OCI-LY7 (cell line): ENCODE data around the gene NDUFA12. TPM values are rescaled to one million over a fixed set of nuclear protein-coding genes. Genes with fewer than 3 reads are reported as not detected.

Source experiments
- BruUV-seq: library from RNA; stranded (reverse); fragments of 400-500 nt; replicated peaks from 2 replicates; lab custom pipeline; 2021; lab: Mats Ljungman, UMichigan
- CTCF ChIA-PET: fragments of 300-600 bp; sonication (Branson Sonifier 250); formaldehyde crosslinking; loops from one replicate; lab custom pipeline; 2022; ENCODE audit warnings: antibody characterized with exemption; ENCODE audit not compliant: unreplicated experiment; lab: Charles Lee
- POLR2A ChIA-PET: fragments of 300-600 bp; sonication (Branson Sonifier 250); formaldehyde crosslinking; loops from one replicate; lab custom pipeline; 2022; ENCODE audit warnings: antibody characterized with exemption; lab: Charles Lee
- DNase-seq: peaks from one replicate; pipeline ENCODE4 v3.0.0-alpha.2; 2015; ENCODE audit warnings: low spot score
- H2AFZ ChIP-seq: fragments of 200-600 bp; sonication (generic), shearing (Covaris generic); 2 replicates; pipeline ENCODE4 v1.6.1; 2014; ENCODE audit warnings: mild to moderate bottlenecking, antibody characterized with exemption, low read length, moderate library complexity
- H3K27ac ChIP-seq: fragments of 200-600 bp; sonication (generic); 2 replicates; pipeline ENCODE4 v1.5.1; 2014; ENCODE audit warnings: mixed run types, low read depth, mild to moderate bottlenecking, moderate library complexity, low read length, inconsistent platforms; ENCODE audit not compliant: poor library complexity, severe bottlenecking
- H3K36me3 ChIP-seq: fragments of 200-600 bp; sonication (generic); 2 replicates; pipeline ENCODE4 v1.6.1; 2014; ENCODE audit warnings: mild to moderate bottlenecking, antibody characterized with exemption, low read length, moderate library complexity, mixed read lengths; ENCODE audit not compliant: insufficient read depth
- H3K4me1 ChIP-seq: fragments of 200-600 bp; sonication (generic); 2 replicates; pipeline ENCODE4 v1.5.1; 2014; ENCODE audit warnings: mild to moderate bottlenecking, low read length; ENCODE audit not compliant: insufficient read depth, poor library complexity, severe bottlenecking
- H3K4me2 ChIP-seq: fragments of 200-600 bp; sonication (generic); 2 replicates; pipeline ENCODE4 v1.6.1; 2014; ENCODE audit warnings: mild to moderate bottlenecking, low read length
- H3K4me3 ChIP-seq: fragments of 200-600 bp; sonication (generic); 2 replicates; pipeline ENCODE4 v1.5.1; 2014; ENCODE audit warnings: mild to moderate bottlenecking, low read depth, low read length; ENCODE audit not compliant: poor library complexity, severe bottlenecking
- H3K79me2 ChIP-seq: fragments of 200-600 bp; sonication (generic); 2 replicates; pipeline ENCODE4 v1.6.1; 2016; ENCODE audit warnings: low read depth, mild to moderate bottlenecking, low read length, moderate library complexity, mixed read lengths; ENCODE audit not compliant: insufficient read depth
- H3K9me2 ChIP-seq: fragments of 200-600 bp; sonication (generic); 2 replicates; pipeline ENCODE4 v1.6.1; 2016; ENCODE audit warnings: mild to moderate bottlenecking, low read length, mixed read lengths; ENCODE audit not compliant: insufficient read depth
- H3K9me3 ChIP-seq: fragments of 200-600 bp; sonication (generic); 2 replicates; pipeline ENCODE4 v1.6.1; 2014; ENCODE audit warnings: mild to moderate bottlenecking, mixed run types, low read length, mixed read lengths
- H4K20me1 ChIP-seq: fragments of 200-600 bp; sonication (generic); 2 replicates; pipeline ENCODE4 v1.6.1; 2014; ENCODE audit warnings: mild to moderate bottlenecking, antibody characterized with exemption, low read length, moderate library complexity, mixed read lengths; ENCODE audit not compliant: insufficient read depth
- EZH2phosphoT487 ChIP-seq: fragments of 200-600 bp; sonication (generic); IDR thresholded peaks from 2 replicates; pipeline ENCODE4 v1.6.1; 2018; ENCODE audit warnings: low read depth, borderline replicate concordance, mild to moderate bottlenecking, mixed run types, antibody characterized with exemption, low read length, moderate library complexity, mixed read lengths
- intact Hi-C: fragments of 100-400 bp; cut with micrococcal nuclease; formaldehyde crosslinking; loops from one replicate; pipeline ENCODE4 v1.10.0; 2022; ENCODE audit not compliant: unreplicated experiment
- total RNA-seq, 2 experiments: library from RNA; depleted of rRNA in 1 of 2; stranded (reverse); fragments of >200 nt in 1 of 2; shearing (Covaris generic) in 1 of 2; gene quantifications; 2 replicates each; pipeline ENCODE4 v1.2.3, GENCODE V29; 2014 to 2022
- TF ChIP-seq, protein P1 (sequence below): fragments of 200-600 bp; sonication (generic); conservative IDR thresholded peaks from 2 replicates; pipeline ENCODE4 v1.5.1; 2014; ENCODE audit warnings: mild to moderate bottlenecking, antibody characterized with exemption, low read length, moderate library complexity, mixed read lengths

NDUFA12 gene
- total RNA-seq, 2 experiments from 2014 or later, result 127 to 147 TPM

DNA sequence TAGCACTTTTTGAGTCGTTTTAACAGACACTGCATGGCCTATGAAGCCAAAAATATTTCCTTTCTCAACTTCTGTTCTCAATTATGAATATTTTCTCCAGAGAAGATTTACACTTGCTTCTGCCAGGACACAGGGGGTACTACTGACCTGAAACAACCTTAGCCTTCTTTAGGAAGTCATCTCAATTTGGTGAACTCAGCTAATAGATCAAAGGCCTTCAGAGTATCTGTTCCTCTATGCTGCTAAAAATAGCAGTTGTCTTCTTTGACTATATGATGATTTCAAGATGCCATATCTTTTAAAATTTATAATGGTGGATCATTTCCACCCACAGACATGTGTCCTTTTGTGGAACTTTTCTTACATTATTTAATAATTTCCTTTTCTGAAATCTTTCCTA lies 14.0 kb upstream of the NDUFA12 start:
- POLR2A ChIA-PET, result no interaction called here
- H3K4me2 ChIP-seq, result no peak overlapping the region
- CTCF ChIA-PET, result no interaction called here
- DNase-seq, result peak; percentile 31
- no peaks in the 10 kb centered on the region for H3K79me2 ChIP-seq
- no peak for TF ChIP-seq EZH2phosphoT487
- TF ChIP-seq, protein P1, sequence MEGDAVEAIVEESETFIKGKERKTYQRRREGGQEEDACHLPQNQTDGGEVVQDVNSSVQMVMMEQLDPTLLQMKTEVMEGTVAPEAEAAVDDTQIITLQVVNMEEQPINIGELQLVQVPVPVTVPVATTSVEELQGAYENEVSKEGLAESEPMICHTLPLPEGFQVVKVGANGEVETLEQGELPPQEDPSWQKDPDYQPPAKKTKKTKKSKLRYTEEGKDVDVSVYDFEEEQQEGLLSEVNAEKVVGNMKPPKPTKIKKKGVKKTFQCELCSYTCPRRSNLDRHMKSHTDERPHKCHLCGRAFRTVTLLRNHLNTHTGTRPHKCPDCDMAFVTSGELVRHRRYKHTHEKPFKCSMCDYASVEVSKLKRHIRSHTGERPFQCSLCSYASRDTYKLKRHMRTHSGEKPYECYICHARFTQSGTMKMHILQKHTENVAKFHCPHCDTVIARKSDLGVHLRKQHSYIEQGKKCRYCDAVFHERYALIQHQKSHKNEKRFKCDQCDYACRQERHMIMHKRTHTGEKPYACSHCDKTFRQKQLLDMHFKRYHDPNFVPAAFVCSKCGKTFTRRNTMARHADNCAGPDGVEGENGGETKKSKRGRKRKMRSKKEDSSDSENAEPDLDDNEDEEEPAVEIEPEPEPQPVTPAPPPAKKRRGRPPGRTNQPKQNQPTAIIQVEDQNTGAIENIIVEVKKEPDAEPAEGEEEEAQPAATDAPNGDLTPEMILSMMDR, result no peak
- H2AFZ ChIP-seq, result no peak overlapping the region
- H3K4me1 ChIP-seq, result peaks cover 8% of the 10 kb centered on the region
- H4K20me1 ChIP-seq, result no peaks in the 10 kb centered on the region
- H3K27ac ChIP-seq, result no peak overlapping the region
- no TSS peak for BruUV-seq
- peaks cover 7% of the 10 kb centered on the region; the same call in 1 of the 2 replicates for H3K9me3 ChIP-seq
- peaks cover 3% of the 10 kb centered on the region for H3K36me3 ChIP-seq
- intact Hi-C loops, result no loop called here
- no peaks in the 10 kb centered on the region for H3K9me2 ChIP-seq
- no peak overlapping the region for H3K4me3 ChIP-seq

DNA sequence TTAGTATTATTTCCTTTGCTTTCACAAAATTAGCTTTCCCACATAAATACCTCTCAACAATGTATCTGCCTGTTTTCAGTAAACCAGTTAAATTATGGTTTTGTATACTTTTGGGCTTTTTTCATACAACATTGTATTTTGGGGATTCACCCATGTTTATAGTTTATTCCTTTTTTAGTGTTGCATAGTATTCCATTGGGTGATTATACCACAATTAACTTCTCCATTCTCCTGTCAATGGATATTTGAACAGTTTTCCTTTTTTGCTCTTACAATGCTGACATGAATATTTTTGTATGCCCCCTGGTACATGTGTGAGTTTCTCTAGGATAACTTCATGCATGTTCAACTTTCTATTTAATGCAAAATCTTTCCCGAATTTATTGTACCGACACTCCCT lies 12.6 kb upstream of the NDUFA12 start:
- Histone ChIP-seq H3K79me2 (no peaks in the 10 kb centered on the region), H3K9me2 (no peaks in the 10 kb centered on the region), H3K36me3 (no peaks in the 10 kb centered on the region; the same call in none of the 2 replicates), H3K4me3 (no peak overlapping the region), H3K4me1 (peaks cover 8% of the 10 kb centered on the region), H3K27ac (no peak overlapping the region), H2AFZ (no peak overlapping the region), H3K4me2 (no peak overlapping the region), H3K9me3 (peaks cover 7% of the 10 kb centered on the region; the same call in 1 of the 2 replicates), H4K20me1 (no peaks in the 10 kb centered on the region)
- POLR2A ChIA-PET, result interaction anchor here (0.8 to 2.4 kb wide), 2 partner anchors 12 to 26 kb away, joined by 4 to 8 read pairs; partner anchors contain the start of gene NDUFA12
- DNase-seq, result no peak
- no TSS peak for BruUV-seq
- TF ChIP-seq, protein P1, result no peak
- TF ChIP-seq EZH2phosphoT487, result no peak
- CTCF ChIA-PET, result no interaction called here
- intact Hi-C loops, result no loop called here

DNA sequence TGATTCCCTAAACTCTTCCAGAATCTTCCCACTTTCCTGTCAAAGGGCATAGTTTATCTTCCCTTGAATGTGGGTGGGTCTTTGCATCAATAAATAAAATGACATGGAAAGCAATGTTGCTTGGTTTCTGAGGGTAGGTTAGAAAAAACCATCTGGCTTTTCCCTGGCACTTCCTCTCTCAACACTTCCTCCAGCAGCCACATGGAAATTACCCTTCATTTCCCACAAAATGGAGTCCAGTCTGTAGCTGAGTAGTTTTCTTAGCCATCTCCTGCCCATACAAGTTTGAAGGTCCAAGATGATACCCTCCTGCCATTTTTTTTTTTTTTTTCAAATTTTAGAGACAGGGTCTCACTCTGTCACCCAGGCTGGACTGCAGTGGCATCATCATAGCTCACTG lies 11.1 kb upstream of the NDUFA12 start:
- no peaks in the 10 kb centered on the region for H3K9me2 ChIP-seq
- no peak overlapping the region for H3K4me3 ChIP-seq
- H2AFZ ChIP-seq, result no peak overlapping the region
- ChIA-PET CTCF (no interaction called here), POLR2A (interaction anchor here (0.6 to 2.4 kb wide), 4 partner anchors 11 to 251 kb away, joined by 4 to 8 read pairs (median 4); partner anchors contain the start of gene NDUFA12)
- peaks cover 8% of the 10 kb centered on the region for H3K4me1 ChIP-seq
- BruUV-seq, result no TSS peak
- peaks cover 7% of the 10 kb centered on the region; the same call in 1 of the 2 replicates for H3K9me3 ChIP-seq
- H4K20me1 ChIP-seq, result no peaks in the 10 kb centered on the region
- H3K36me3 ChIP-seq, result no peaks in the 10 kb centered on the region; the same call in 1 of the 2 replicates
- no peak for TF ChIP-seq EZH2phosphoT487
- TF ChIP-seq, protein P1, result no peak
- H3K79me2 ChIP-seq, result no peaks in the 10 kb centered on the region
- no peak for DNase-seq
- no peak overlapping the region for H3K27ac ChIP-seq
- H3K4me2 ChIP-seq, result no peak overlapping the region
- intact Hi-C loops, result no loop called here
